SH-SY5Y (cell line): ENCODE results near the gene ARHGEF11.

ENCODE experiments used
- GATA2 ChIP-seq: IDR thresholded peaks from 2 replicates; pipeline ENCODE4 v1.6.1; 2011; ENCODE audit warnings: mild to moderate bottlenecking, low read depth, low read length
- GATA3 ChIP-seq: IDR thresholded peaks from 2 replicates; pipeline ENCODE4 v1.6.1; 2011; ENCODE audit warnings: low read depth, mild to moderate bottlenecking, low read length, moderate library complexity

DNA sequence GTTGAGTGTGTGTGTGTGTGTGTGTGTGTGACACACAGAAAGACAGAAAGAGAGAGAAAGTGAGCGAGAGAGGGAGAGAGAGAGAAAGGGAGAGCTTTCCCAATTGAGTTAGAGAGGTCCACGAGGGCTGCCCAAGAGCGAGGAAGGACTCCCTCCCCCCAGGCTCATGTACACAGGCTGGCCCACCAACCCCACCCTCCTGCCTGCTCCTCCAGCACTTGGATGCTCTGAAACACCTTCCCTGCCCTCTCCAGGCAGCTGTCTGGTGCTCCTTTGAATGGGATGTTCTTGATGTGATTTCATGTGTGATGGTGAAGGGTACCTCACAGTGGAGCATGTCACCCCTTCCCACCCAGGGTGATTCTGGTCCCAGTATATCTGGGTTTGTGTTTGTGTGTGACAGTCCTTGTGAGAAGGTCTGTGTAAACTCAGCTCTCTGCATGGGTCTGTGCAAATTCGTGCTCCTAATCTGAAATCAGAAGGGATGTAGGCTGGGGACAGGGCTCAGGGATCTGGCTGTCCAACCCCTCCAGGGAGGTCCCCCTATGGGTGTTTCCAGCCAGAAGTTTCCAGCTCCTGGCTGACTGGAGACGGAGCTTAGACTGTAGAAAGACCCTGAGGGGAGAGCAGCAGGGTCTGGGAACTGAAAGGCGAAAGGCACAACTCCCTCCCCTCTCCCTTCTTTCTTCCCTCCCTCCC, 158.8 kb downstream of the ARHGEF11 start:
- peak; percentile 61 for TF ChIP-seq GATA2
- no peak for TF ChIP-seq GATA3
